ENCODE results near the gene PRKN.

DNA sequence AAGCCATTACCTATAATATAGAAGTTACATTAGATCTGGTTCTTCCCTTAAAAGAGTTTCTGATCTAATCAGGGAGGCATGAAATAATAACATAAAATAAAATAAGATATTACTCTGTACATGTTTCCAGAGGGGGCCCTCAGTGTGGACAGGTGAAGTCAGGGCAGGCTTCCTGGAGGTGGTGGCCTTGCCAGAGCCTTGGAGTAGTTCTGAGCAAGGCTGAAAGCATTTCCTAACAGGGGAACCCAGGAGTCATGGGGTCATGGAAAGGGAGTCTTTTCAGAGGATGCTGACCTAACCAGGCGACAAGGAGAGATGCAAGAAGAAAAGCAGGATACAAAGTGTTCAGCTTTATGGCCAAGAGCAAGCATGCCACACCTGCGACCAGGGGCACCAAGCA lies 982.4 kb downstream of the PRKN start:
- no peak for TF ChIP-seq FOXA1 (IDR thresholded peaks at IDR 0.05)
- no peak for TF ChIP-seq CTBP1 (IDR thresholded peaks at IDR 0.05; ENCODE audit: borderline replicate concordance)
- no peak for TF ChIP-seq FOXK2 (IDR thresholded peaks at IDR 0.05)
- no peak for TF ChIP-seq BHLHE40 (IDR thresholded peaks at IDR 0.05; ENCODE audit: borderline replicate concordance)
- TF ChIP-seq TARDBP (IDR thresholded peaks at IDR 0.05) = no peak

All from HEK293T (cell line).